ENCODE results near the gene ZDHHC17. TPM values are rescaled to one million over a fixed set of nuclear protein-coding genes. Genes with fewer than 3 reads are reported as not detected.

The ZDHHC17 gene
- total and polyA plus RNA-seq, 4 donors: 5.4 to 52.2 (median 35.1) TPM

DNA sequence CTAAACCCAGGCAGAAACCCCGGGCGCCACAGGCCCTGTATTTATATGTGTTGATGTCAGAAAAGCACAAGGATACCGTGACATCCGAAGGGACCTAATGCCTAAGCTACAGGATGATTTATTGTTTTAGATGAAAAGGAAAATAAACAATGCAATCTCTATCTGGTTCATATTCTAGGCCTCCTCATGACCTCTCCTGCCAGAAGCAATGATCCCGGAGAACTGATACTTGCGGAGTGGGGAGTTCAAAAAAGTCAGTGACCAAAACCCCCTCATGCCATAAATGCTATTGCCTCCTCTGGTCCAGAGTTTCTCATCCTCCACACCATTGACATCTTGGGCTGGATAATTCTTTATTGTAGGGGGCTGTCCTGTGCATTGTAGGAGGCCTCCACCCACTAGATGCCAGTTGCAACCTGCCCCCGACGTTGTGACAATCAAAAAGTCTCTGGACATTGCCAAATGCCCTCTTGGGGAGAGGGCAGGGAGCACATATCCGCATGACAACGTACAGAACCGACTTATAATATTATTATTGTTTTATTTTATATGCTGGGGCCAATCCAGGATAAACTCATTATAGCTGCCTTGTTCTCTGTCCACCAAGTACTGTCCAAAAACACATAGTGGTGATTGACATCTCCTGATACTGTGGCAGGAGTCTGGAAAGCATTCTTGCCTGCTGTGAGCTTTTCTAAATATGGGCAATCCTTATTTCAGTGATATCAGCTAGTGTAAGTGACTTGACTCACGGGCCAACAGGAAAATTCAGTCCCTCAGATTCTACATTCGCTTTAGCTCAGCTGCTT is 116.0 kb downstream of the ZDHHC17 start:
- Histone ChIP-seq H3K27ac (ENCODE audit: low read depth in 1 of 2, low read length in 2 of 2) (peak overlapping the region; percentile 63 to 89), H3K27me3 (ENCODE audit: control insufficient read depth in 1 of 2, insufficient read depth in 2 of 2, low read length in 1 of 2) (no peaks in the 10 kb centered on the region), H3K9me3 (ENCODE audit: control insufficient read depth, low read length) (peaks cover 1% of the 10 kb centered on the region), H3K4me1 (ENCODE audit: control insufficient read depth in 1 of 2, insufficient read depth in 2 of 2, low read length in 2 of 2) (peaks cover 0 to 4% of the 10 kb centered on the region in 2 donors), H3K36me3 (ENCODE audit: control insufficient read depth in 1 of 2, insufficient read depth in 2 of 2, low read length in 1 of 2) (no peaks in the 10 kb centered on the region), H3K4me3 (ENCODE audit: low read length in 2 of 2) (no peak overlapping the region)
- ATAC-seq (ENCODE audit: low FRiP score): no peak
- intact Hi-C loops (cut with DNase I): loop anchor here (5.0 kb wide), 3 partner anchors 37 to 132 kb away; no protein-coding TSS in a partner anchor
- DNase-seq: peak in 1 of 2 donors; percentile 67
- WGBS, 2 donors: 8 to 9% methylated on average over 13 of the region's 13 CpGs

DNA sequence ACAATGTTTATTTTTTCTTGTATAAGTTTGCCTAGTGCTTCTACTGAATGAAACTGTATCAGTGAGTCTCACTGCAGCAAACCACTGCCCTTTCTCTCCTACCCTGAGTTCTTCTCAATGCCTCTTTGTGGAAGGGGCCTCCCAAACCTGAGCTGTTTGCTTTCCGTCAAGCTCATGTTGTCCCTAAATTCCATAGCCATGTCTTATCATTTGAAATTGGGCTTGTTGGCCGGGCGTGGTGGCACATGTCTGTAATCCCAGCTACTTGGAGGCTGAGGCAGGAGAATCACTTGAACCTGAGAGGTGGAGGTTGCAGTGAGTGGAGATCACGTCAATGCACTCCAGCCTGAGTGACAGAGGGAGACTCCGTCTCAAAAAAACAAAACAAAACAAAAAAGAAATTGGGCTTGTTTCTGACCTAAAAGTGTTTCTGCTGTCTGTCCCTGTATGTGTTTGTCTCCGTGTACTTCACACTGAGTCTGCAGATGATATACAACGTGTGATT is 116.7 kb downstream of the ZDHHC17 start:
- 25 to 34% methylated on average over 7 of the region's 7 CpGs for WGBS, 2 donors
- intact Hi-C loops (cut with DNase I): no loop called here
- Histone ChIP-seq H3K9me3 (ENCODE audit: control insufficient read depth, low read length) (peaks cover 1% of the 10 kb centered on the region), H3K4me1 (ENCODE audit: control insufficient read depth in 1 of 2, insufficient read depth in 2 of 2, low read length in 2 of 2) (peaks cover 0 to 4% of the 10 kb centered on the region in 2 donors), H3K36me3 (ENCODE audit: control insufficient read depth in 1 of 2, insufficient read depth in 2 of 2, low read length in 1 of 2) (no peaks in the 10 kb centered on the region), H3K27me3 (ENCODE audit: control insufficient read depth in 1 of 2, insufficient read depth in 2 of 2, low read length in 1 of 2) (no peaks in the 10 kb centered on the region), H3K4me3 (ENCODE audit: low read length in 2 of 2) (no peak overlapping the region), H3K27ac (ENCODE audit: low read depth in 1 of 2, low read length in 2 of 2) (peak overlapping the region; percentile 63 to 89)
- DNase-seq (no peak), ATAC-seq (ENCODE audit: low FRiP score) (no peak)

GRCh38 chr12:76881142-76881541 is 117.2 kb downstream of the ZDHHC17 start:
- Histone ChIP-seq H3K27ac (ENCODE audit: low read depth in 1 of 2, low read length in 2 of 2) (no peak overlapping the region), H3K27me3 (ENCODE audit: control insufficient read depth in 1 of 2, insufficient read depth in 2 of 2, low read length in 1 of 2) (no peaks in the 10 kb centered on the region), H3K4me3 (ENCODE audit: low read length in 2 of 2) (no peak overlapping the region), H3K36me3 (ENCODE audit: control insufficient read depth in 1 of 2, insufficient read depth in 2 of 2, low read length in 1 of 2) (no peaks in the 10 kb centered on the region), H3K9me3 (ENCODE audit: control insufficient read depth, low read length) (peaks cover 1% of the 10 kb centered on the region), H3K4me1 (ENCODE audit: control insufficient read depth in 1 of 2, insufficient read depth in 2 of 2, low read length in 2 of 2) (peaks cover 0 to 4% of the 10 kb centered on the region in 2 donors)
- intact Hi-C loops (cut with DNase I): no loop called here
- DNase-seq (no peak), ATAC-seq (ENCODE audit: low FRiP score) (no peak)

GRCh38 chr12:76882367-76882766 is 118.5 kb downstream of the ZDHHC17 start:
- H3K27ac ChIP-seq (ENCODE audit: low read depth in 1 of 2, low read length in 2 of 2): no peak overlapping the region
- no peaks in the 10 kb centered on the region for H3K36me3 ChIP-seq (ENCODE audit: control insufficient read depth in 1 of 2, insufficient read depth in 2 of 2, low read length in 1 of 2)
- H3K4me3 ChIP-seq (ENCODE audit: low read length in 2 of 2): no peak overlapping the region
- 89 to 97% methylated on average over 1 of the region's 1 CpG for WGBS, 2 donors
- DNase-seq (no peak), ATAC-seq (ENCODE audit: low FRiP score) (no peak)
- H3K4me1 ChIP-seq (ENCODE audit: control insufficient read depth in 1 of 2, insufficient read depth in 2 of 2, low read length in 2 of 2): peaks cover 0 to 4% of the 10 kb centered on the region in 2 donors
- intact Hi-C loops (cut with DNase I): no loop called here
- no peaks in the 10 kb centered on the region for H3K27me3 ChIP-seq (ENCODE audit: control insufficient read depth in 1 of 2, insufficient read depth in 2 of 2, low read length in 1 of 2)
- peaks cover 1% of the 10 kb centered on the region for H3K9me3 ChIP-seq (ENCODE audit: control insufficient read depth, low read length)

- WGBS, 2 donors: 84% methylated on average over 6 of the region's 6 CpGs
- Histone ChIP-seq H3K27ac (ENCODE audit: low read depth in 1 of 2, low read length in 2 of 2) (no peak overlapping the region), H3K27me3 (ENCODE audit: control insufficient read depth in 1 of 2, insufficient read depth in 2 of 2, low read length in 1 of 2) (no peaks in the 10 kb centered on the region), H3K36me3 (ENCODE audit: control insufficient read depth in 1 of 2, insufficient read depth in 2 of 2, low read length in 1 of 2) (no peaks in the 10 kb centered on the region), H3K4me3 (ENCODE audit: low read length in 2 of 2) (no peak overlapping the region), H3K4me1 (ENCODE audit: control insufficient read depth in 1 of 2, insufficient read depth in 2 of 2, low read length in 2 of 2) (peaks cover 0 to 4% of the 10 kb centered on the region in 2 donors), H3K9me3 (ENCODE audit: control insufficient read depth, low read length) (peaks cover 1% of the 10 kb centered on the region)
- no peak for ATAC-seq (ENCODE audit: low FRiP score)
- DNase-seq: no peak
- intact Hi-C loops (cut with DNase I): no loop called here
These were observed 119.2 kb downstream of the ZDHHC17 start for GRCh38 chr12:76883151-76883550.

- ATAC-seq (ENCODE audit: low FRiP score): no peak
- 39 to 49% methylated on average over 2 of the region's 2 CpGs for whole genome bisulfite sequencing, 2 donors
- peaks cover 0 to 4% of the 10 kb centered on the region in 2 donors for H3K4me1 ChIP-seq (ENCODE audit: control insufficient read depth in 1 of 2, insufficient read depth in 2 of 2, low read length in 2 of 2)
- H3K36me3 ChIP-seq (ENCODE audit: control insufficient read depth in 1 of 2, insufficient read depth in 2 of 2, low read length in 1 of 2): no peaks in the 10 kb centered on the region
- peaks cover 1% of the 10 kb centered on the region for H3K9me3 ChIP-seq (ENCODE audit: control insufficient read depth, low read length)
- no peak overlapping the region for H3K27ac ChIP-seq (ENCODE audit: low read depth in 1 of 2, low read length in 2 of 2)
- no peak overlapping the region for H3K4me3 ChIP-seq (ENCODE audit: low read length in 2 of 2)
- DNase-seq: peak in 1 of 2 donors; percentile 54
- intact Hi-C loops (cut with DNase I): no loop called here
- H3K27me3 ChIP-seq (ENCODE audit: control insufficient read depth in 1 of 2, insufficient read depth in 2 of 2, low read length in 1 of 2): no peaks in the 10 kb centered on the region
These were observed 119.9 kb downstream of the ZDHHC17 start for GRCh38 chr12:76883811-76884210.

GRCh38 chr12:76888775-76889174 is 124.9 kb downstream of the ZDHHC17 start:
- no peak for DNase-seq
- ATAC-seq (ENCODE audit: low FRiP score): no peak
- Histone ChIP-seq H3K9me3 (ENCODE audit: control insufficient read depth, low read length) (peaks cover under 1% of the 10 kb centered on the region), H3K27me3 (ENCODE audit: control insufficient read depth in 1 of 2, insufficient read depth in 2 of 2, low read length in 1 of 2) (no peaks in the 10 kb centered on the region), H3K27ac (ENCODE audit: low read depth in 1 of 2, low read length in 2 of 2) (no peak overlapping the region), H3K4me1 (ENCODE audit: control insufficient read depth in 1 of 2, insufficient read depth in 2 of 2, low read length in 2 of 2) (no peaks in the 10 kb centered on the region), H3K36me3 (ENCODE audit: control insufficient read depth in 1 of 2, insufficient read depth in 2 of 2, low read length in 1 of 2) (no peaks in the 10 kb centered on the region), H3K4me3 (ENCODE audit: low read length in 2 of 2) (no peak overlapping the region)
- intact Hi-C loops (cut with DNase I): no loop called here
- WGBS, 2 donors: 89 to 97% methylated on average over 1 of the region's 1 CpG

- WGBS, 2 donors: 53 to 58% methylated on average over 8 of the region's 8 CpGs
- Histone ChIP-seq H3K27me3 (ENCODE audit: control insufficient read depth in 1 of 2, insufficient read depth in 2 of 2, low read length in 1 of 2) (no peaks in the 10 kb centered on the region), H3K27ac (ENCODE audit: low read depth in 1 of 2, low read length in 2 of 2) (no peak overlapping the region), H3K4me3 (ENCODE audit: low read length in 2 of 2) (no peak overlapping the region), H3K9me3 (ENCODE audit: control insufficient read depth, low read length) (no peaks in the 10 kb centered on the region), H3K4me1 (ENCODE audit: control insufficient read depth in 1 of 2, insufficient read depth in 2 of 2, low read length in 2 of 2) (no peaks in the 10 kb centered on the region), H3K36me3 (ENCODE audit: control insufficient read depth in 1 of 2, insufficient read depth in 2 of 2, low read length in 1 of 2) (no peaks in the 10 kb centered on the region)
- DNase-seq: peak in 1 of 2 donors; percentile 56
- ATAC-seq (ENCODE audit: low FRiP score): no peak
- intact Hi-C loops (cut with DNase I): no loop called here
These were observed 126.5 kb downstream of the ZDHHC17 start for GRCh38 chr12:76890151-76891143.
